GM18861 (cell line): ENCODE data around the gene FTCDNL1.

Experiments used
- ATAC-seq: cut with Tn5 transposase; IDR thresholded peaks from one replicate; pipeline ENCODE4 v1.9.1; 2021; ENCODE audit not compliant: unreplicated experiment

The FTCDNL1 gene

GRCh38 chr2:199850718-199851500 lies at the start of gene FTCDNL1:
FTCDNL1 (minus strand) TSS chr2:199851192; CDS start chr2:199848962, 2,230 bp downstream.
- peak; percentile 91 for ATAC-seq

GRCh38 chr2:199896617-199897016 lies 45.6 kb upstream of the FTCDNL1 start:
- no peak for ATAC-seq

- ATAC-seq = no peak
Measured at GRCh38 chr2:199895406-199895805, 44.4 kb upstream of the FTCDNL1 start.

- no peak for ATAC-seq
Measured at GRCh38 chr2:199883474-199884212, 32.7 kb upstream of the FTCDNL1 start.

GRCh38 chr2:199882667-199883066 lies 31.7 kb upstream of the FTCDNL1 start:
- ATAC-seq = no peak

- ATAC-seq = no peak
Measured at GRCh38 chr2:199875400-199875799, 24.4 kb upstream of the FTCDNL1 start.

GRCh38 chr2:199874209-199874608 lies 23.2 kb upstream of the FTCDNL1 start:
- ATAC-seq = no peak

GRCh38 chr2:199870581-199870980 lies 19.6 kb upstream of the FTCDNL1 start:
- ATAC-seq = no peak

GRCh38 chr2:199869653-199870052 lies 18.7 kb upstream of the FTCDNL1 start:
- no peak for ATAC-seq

- no peak for ATAC-seq
Measured at GRCh38 chr2:199869227-199869541, 18.2 kb upstream of the FTCDNL1 start.

- no peak for ATAC-seq
Measured at GRCh38 chr2:199868431-199869226, 17.6 kb upstream of the FTCDNL1 start.

- ATAC-seq = no peak
Measured at GRCh38 chr2:199865905-199866304, 14.9 kb upstream of the FTCDNL1 start.

- ATAC-seq = no peak
Measured at GRCh38 chr2:199862788-199863187, 11.8 kb upstream of the FTCDNL1 start.

- ATAC-seq = no peak
Measured at GRCh38 chr2:199861132-199861774, 10.3 kb upstream of the FTCDNL1 start.

- no peak for ATAC-seq
Measured at GRCh38 chr2:199855812-199856211, 4.8 kb upstream of the FTCDNL1 start.

GRCh38 chr2:199851883-199852282 lies 891 bp upstream of the FTCDNL1 start:
- ATAC-seq = no peak

GRCh38 chr2:199851501-199851810 lies 464 bp upstream of the FTCDNL1 start:
- ATAC-seq = no peak

- no peak for ATAC-seq
Measured at GRCh38 chr2:199850218-199850717, 724 bp downstream of the FTCDNL1 start.

- no peak for ATAC-seq
Measured at GRCh38 chr2:199848389-199849130, 2.4 kb downstream of the FTCDNL1 start.

GRCh38 chr2:199847181-199847864 lies 3.7 kb downstream of the FTCDNL1 start:
- no peak for ATAC-seq
